ENCODE data around the gene ARAP3. TPM values are rescaled to one million over a fixed set of nuclear protein-coding genes. Genes with fewer than 3 reads are reported as not detected.

ARAP3 gene
- polyA plus RNA-seq, 3 donors, result 1.2 to 18.2 (median 2.2) TPM

GRCh38 chr5:141703133-141703561, 21.1 kb upstream of the ARAP3 start:
- Histone ChIP-seq H3K36me3 (replicated peaks in 1 of 2; ENCODE audit: control insufficient read depth in 1 of 2, insufficient read depth in 2 of 2, low read length in 2 of 2) (no peaks in the 10 kb centered on the region), H3K9me3 (replicated peaks in 1 of 2; ENCODE audit: control insufficient read depth in 1 of 2, insufficient read depth in 1 of 2, low read length in 2 of 2) (peaks cover 0 to 13% of the 10 kb centered on the region in 2 donors), H3K9ac (ENCODE audit: insufficient read depth, low read length, poor library complexity, severe bottlenecking) (peak overlapping the region; percentile 42), H3K4me3 (replicated peaks in 1 of 3; ENCODE audit: low read depth in 2 of 3, low read length in 3 of 3) (peak overlapping the region in 1 of 3 experiments; percentile 72), H3K27me3 (ENCODE audit: control insufficient read depth in 2 of 2, insufficient read depth in 2 of 2, low read length in 2 of 2) (peaks cover 43 to 68% of the 10 kb centered on the region in 2 donors), H2AFZ (ENCODE audit: insufficient read depth, low read depth, low read length, poor library complexity, severe bottlenecking) (no peak overlapping the region), H3K79me2 (ENCODE audit: insufficient read depth, low read length) (no peaks in the 10 kb centered on the region), H4K20me1 (ENCODE audit: insufficient read depth, low read length) (no peaks in the 10 kb centered on the region), H3K27ac (ENCODE audit: low read depth in 1 of 2, low read length in 2 of 2) (no peak overlapping the region), H3K4me2 (replicated peaks; ENCODE audit: extremely low read depth, low read length, poor library complexity, severe bottlenecking) (peak overlapping the region; percentile 75), H3K4me1 (ENCODE audit: control insufficient read depth in 1 of 2, insufficient read depth in 2 of 2, low read length in 2 of 2) (peaks cover 10 to 14% of the 10 kb centered on the region in 2 donors)
- peaks cover 0 to 4% of the 10 kb centered on the region in 2 donors for H3K36me3 Mint-ChIP-seq
- peaks cover 21% of the 10 kb centered on the region for H3K4me1 Mint-ChIP-seq
- H3K9me3 Mint-ChIP-seq, result peaks cover 0 to 12% (median 3%) of the 10 kb centered on the region in 7 donors
- WGBS (ENCODE audit: insufficient coverage), result 10% methylated on average over 6 of the region's 16 CpGs
- no peak for TF ChIP-seq CTCF (IDR thresholded peaks at IDR 0.05)
- no peak for DNase-seq
- intact Hi-C loops (cut with micrococcal nuclease), result loop anchor here in 1 of 2 donors (5.0 kb wide), 1 partner anchor 174 kb away; the partner anchor contains the start of gene PCDH1
- H3K27me3 Mint-ChIP-seq (ENCODE audit: low read depth in 3 of 3), result peaks cover 7 to 23% (median 12%) of the 10 kb centered on the region in 3 donors
- H3K27ac Mint-ChIP-seq, result peak overlapping the region in 2 of 7 donors; percentile 18 to 61
- peak overlapping the region in 1 of 2 donors; percentile 78 for H3K4me3 Mint-ChIP-seq

DNA sequence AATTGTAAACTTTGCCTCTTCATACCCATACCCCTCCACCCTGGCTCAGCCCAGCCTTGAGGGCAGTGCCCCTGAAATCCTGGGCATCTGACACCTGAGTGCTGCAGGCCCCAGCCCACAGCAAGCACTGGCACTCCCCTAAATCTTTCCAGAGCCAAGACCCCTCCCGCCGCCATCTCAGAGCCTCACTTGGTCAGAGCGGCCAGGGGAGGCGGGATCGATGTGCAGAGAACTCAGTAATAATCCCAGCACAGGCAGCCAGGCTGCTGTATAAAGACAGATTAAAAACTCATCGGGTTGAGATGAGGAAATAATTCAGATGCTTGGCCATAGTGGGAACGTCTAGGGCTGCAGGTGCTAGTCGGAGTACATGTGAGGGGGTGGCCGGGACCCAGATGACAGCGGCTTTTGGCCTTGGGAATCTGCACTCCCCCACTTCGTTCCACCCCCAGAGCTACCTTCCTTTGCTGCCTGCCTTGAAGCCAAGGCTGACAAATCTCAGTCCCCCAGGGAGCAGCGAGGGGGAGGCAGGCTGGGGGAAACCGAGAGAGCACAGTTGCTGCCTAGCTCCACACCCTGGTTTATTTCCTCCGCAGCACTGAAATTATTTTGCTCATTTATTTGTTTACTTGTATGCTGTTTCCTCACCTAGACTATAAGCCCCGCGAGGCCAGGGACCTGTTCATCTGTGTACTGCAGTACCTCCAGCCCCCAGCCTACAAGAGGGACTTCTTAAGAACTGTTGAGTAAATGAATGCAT, 19.5 kb upstream of the ARAP3 start:
- H2AFZ ChIP-seq (ENCODE audit: insufficient read depth, low read depth, low read length, poor library complexity, severe bottlenecking), result peak overlapping the region; percentile 73

More for the DNA sequence above, 19.5 kb upstream of the ARAP3 start:
- peaks cover 10 to 14% of the 10 kb centered on the region in 2 donors for H3K4me1 ChIP-seq (ENCODE audit: control insufficient read depth in 1 of 2, insufficient read depth in 2 of 2, low read length in 2 of 2)
- peaks cover 0 to 4% of the 10 kb centered on the region in 2 donors for H3K36me3 Mint-ChIP-seq
- no peak overlapping the region for H3K9ac ChIP-seq (ENCODE audit: insufficient read depth, low read length, poor library complexity, severe bottlenecking)
- no peak for DNase-seq
- no peaks in the 10 kb centered on the region for H3K79me2 ChIP-seq (ENCODE audit: insufficient read depth, low read length)
- H3K27me3 Mint-ChIP-seq (ENCODE audit: low read depth in 3 of 3), result peaks cover 9 to 29% (median 15%) of the 10 kb centered on the region in 3 donors
- no peak overlapping the region for H3K27ac Mint-ChIP-seq
- TF ChIP-seq CTCF (IDR thresholded peaks at IDR 0.05), result no peak
- peaks cover 21% of the 10 kb centered on the region for H3K4me1 Mint-ChIP-seq
- H4K20me1 ChIP-seq (ENCODE audit: insufficient read depth, low read length), result no peaks in the 10 kb centered on the region
- no peaks in the 10 kb centered on the region for H3K36me3 ChIP-seq (replicated peaks in 1 of 2; ENCODE audit: control insufficient read depth in 1 of 2, insufficient read depth in 2 of 2, low read length in 2 of 2)
- H3K27me3 ChIP-seq (ENCODE audit: control insufficient read depth in 2 of 2, insufficient read depth in 2 of 2, low read length in 2 of 2), result peaks cover 43 to 65% of the 10 kb centered on the region in 2 donors
- H3K9me3 Mint-ChIP-seq, result peaks cover 0 to 12% (median 3%) of the 10 kb centered on the region in 7 donors
- intact Hi-C loops (cut with micrococcal nuclease), result loop anchor here in 1 of 2 donors (5.0 kb wide), 1 partner anchor 176 kb away; the partner anchor contains the start of gene PCDH1
- 19% methylated on average over 6 of the region's 16 CpGs for WGBS (ENCODE audit: insufficient coverage)
- peaks cover 0 to 13% of the 10 kb centered on the region in 2 donors for H3K9me3 ChIP-seq (replicated peaks in 1 of 2; ENCODE audit: control insufficient read depth in 1 of 2, insufficient read depth in 1 of 2, low read length in 2 of 2)
- H3K4me3 Mint-ChIP-seq, result peak overlapping the region in 1 of 2 donors; percentile 78
- H3K4me3 ChIP-seq (replicated peaks in 1 of 3; ENCODE audit: low read depth in 2 of 3, low read length in 3 of 3), result peak overlapping the region in 1 of 3 experiments; percentile 72
- peak overlapping the region; percentile 75 for H3K4me2 ChIP-seq (replicated peaks; ENCODE audit: extremely low read depth, low read length, poor library complexity, severe bottlenecking)
- no peak overlapping the region for H3K27ac ChIP-seq (ENCODE audit: low read depth in 1 of 2, low read length in 2 of 2)
